Natural killer cell (primary cell): ENCODE measurements around the gene KIRREL3. TPM values are rescaled to one million over a fixed set of nuclear protein-coding genes. Genes with fewer than 3 reads are reported as not detected.

Source experiments
- ATAC-seq, 3 donors: fragments of 150-1000 bp in 2 of 3; fragments of 200-7000 bp in 1 of 3; cut with Tn5 transposase; 1 replicate in 1 of 3; 2 replicates in 2 of 3; pipeline ENCODE4 v1.10.0; 2021; ENCODE audit warnings: mild to moderate bottlenecking in 2 of 3, moderate library complexity in 2 of 3
- DNase-seq, 2 donors: peaks; one replicate each; pipeline versions ENCODE4 v3.0.0 to v3.0.0-alpha.2; 2013 to 2021; ENCODE audit warnings: mixed read lengths in 1 of 2
- H3K27ac ChIP-seq: one replicate; pipeline ENCODE4 v1.5.1; 2013; ENCODE audit warnings: mild to moderate bottlenecking, low read length
- H3K27me3 ChIP-seq: one replicate; pipeline ENCODE4 v1.6.1; 2013; ENCODE audit warnings: low read length; ENCODE audit not compliant: control insufficient read depth, insufficient read depth
- H3K36me3 ChIP-seq: one replicate; pipeline ENCODE4 v1.6.1; 2013; ENCODE audit warnings: low read length; ENCODE audit not compliant: control insufficient read depth, insufficient read depth
- H3K4me1 ChIP-seq: one replicate; pipeline ENCODE4 v1.6.1; 2013; ENCODE audit warnings: low read length; ENCODE audit not compliant: control insufficient read depth, insufficient read depth
- H3K4me3 ChIP-seq: one replicate; pipeline ENCODE4 v1.5.1; 2013; ENCODE audit warnings: low read length
- H3K9me3 ChIP-seq: one replicate; pipeline ENCODE4 v1.6.1; 2013; ENCODE audit warnings: low read length; ENCODE audit not compliant: control insufficient read depth, insufficient read depth
- H3K27ac Mint-ChIP-seq, 2 donors: one replicate each; pipeline ENCODE4 v1.8.0; 2022; ENCODE audit warnings: mild to moderate bottlenecking in 2 of 2, mixed read lengths in 2 of 2, moderate library complexity in 1 of 2
- H3K27me3 Mint-ChIP-seq, 2 donors: one replicate each; pipeline ENCODE4 v1.8.0; 2022; ENCODE audit warnings: low read depth in 2 of 2, mixed read lengths in 2 of 2
- H3K36me3 Mint-ChIP-seq: one replicate; pipeline ENCODE4 v1.8.0; 2022; ENCODE audit warnings: mixed read lengths
- H3K4me1 Mint-ChIP-seq, 2 donors: one replicate each; pipeline ENCODE4 v1.8.0; 2022; ENCODE audit warnings: mixed read lengths in 2 of 2
- H3K4me3 Mint-ChIP-seq: one replicate; pipeline ENCODE4 v1.8.0; 2022; ENCODE audit warnings: mild to moderate bottlenecking, moderate library complexity, mixed read lengths
- H3K9me3 Mint-ChIP-seq, 2 donors: one replicate each; pipeline ENCODE4 v1.8.0; 2022; ENCODE audit warnings: mixed read lengths in 2 of 2
- WGBS: methylation state at CpG from one replicate; pipeline ENCODE4 v1.1.7; 2013; ENCODE audit warnings: missing lambda C conversion rate; ENCODE audit not compliant: insufficient coverage; 5-methylcytosine and 5-hydroxymethylcytosine counted together
- intact Hi-C: fragments of 100-400 bp; cut with micrococcal nuclease; formaldehyde crosslinking; loops from one replicate; pipeline ENCODE4 v1.14.2; 2022
- total RNA-seq, 4 donors: library from RNA; stranded (reverse); fragments of 120-200 nt in 1 of 4; gene quantifications; one replicate each; pipeline versions ENCODE4 v1.2.3 to v1.2.4, GENCODE V29; 2013 to 2022
- TF ChIP-seq, protein P1 (sequence below): fragments of 200-600 bp; IDR thresholded peaks from one replicate; pipeline ENCODE4 v1.8.0; 2022; ENCODE audit warnings: antibody characterized with exemption

Gene KIRREL3
- total RNA-seq, 3 donors from 2014 or later (not counting 1 experiment from before 2014, with no cell fraction given), result not detected

DNA sequence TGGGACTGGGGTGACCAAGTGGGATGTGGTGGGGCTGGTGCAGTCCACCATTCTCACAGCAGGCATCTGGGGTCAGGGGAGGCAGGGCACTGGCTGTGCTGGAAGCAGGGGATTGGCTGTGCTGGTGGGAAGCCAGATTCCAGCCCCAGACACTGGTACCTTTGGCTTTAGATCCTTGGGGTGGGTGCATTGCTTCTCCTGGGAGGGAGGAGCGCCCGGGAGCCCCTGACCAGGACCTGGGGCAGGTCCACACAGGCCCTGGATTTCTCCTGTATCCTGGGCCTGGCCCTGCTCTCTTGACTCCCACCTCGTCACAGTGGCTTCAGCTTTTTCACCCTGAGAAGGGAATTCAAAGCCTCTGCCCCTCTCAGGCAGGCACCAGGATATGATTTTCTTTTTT lies 606.5 kb downstream of the KIRREL3 start:
- peaks cover 47 to 62% of the 10 kb centered on the region in 2 donors for H3K4me1 Mint-ChIP-seq

GRCh38 chr11:126393143-126393542 lies 607.4 kb downstream of the KIRREL3 start:
- WGBS, result 75% methylated on average over 5 of the region's 5 CpGs
- intact Hi-C loops, result no loop called here
- H3K27me3 Mint-ChIP-seq, result no peaks in the 10 kb centered on the region
- Histone ChIP-seq H3K36me3 (no peaks in the 10 kb centered on the region), H3K27ac (peak overlapping the region; percentile 0), H3K27me3 (no peaks in the 10 kb centered on the region), H3K4me3 (no peak overlapping the region), H3K4me1 (peaks cover 24% of the 10 kb centered on the region), H3K9me3 (no peaks in the 10 kb centered on the region)
- H3K4me3 Mint-ChIP-seq, result peak overlapping the region; percentile 75
- H3K4me1 Mint-ChIP-seq, result peaks cover 47 to 53% of the 10 kb centered on the region in 2 donors
- peak overlapping the region; percentile 87 to 91 for H3K27ac Mint-ChIP-seq
- H3K36me3 Mint-ChIP-seq, result no peaks in the 10 kb centered on the region
- no peaks in the 10 kb centered on the region for H3K9me3 Mint-ChIP-seq
- TF ChIP-seq, protein P1, sequence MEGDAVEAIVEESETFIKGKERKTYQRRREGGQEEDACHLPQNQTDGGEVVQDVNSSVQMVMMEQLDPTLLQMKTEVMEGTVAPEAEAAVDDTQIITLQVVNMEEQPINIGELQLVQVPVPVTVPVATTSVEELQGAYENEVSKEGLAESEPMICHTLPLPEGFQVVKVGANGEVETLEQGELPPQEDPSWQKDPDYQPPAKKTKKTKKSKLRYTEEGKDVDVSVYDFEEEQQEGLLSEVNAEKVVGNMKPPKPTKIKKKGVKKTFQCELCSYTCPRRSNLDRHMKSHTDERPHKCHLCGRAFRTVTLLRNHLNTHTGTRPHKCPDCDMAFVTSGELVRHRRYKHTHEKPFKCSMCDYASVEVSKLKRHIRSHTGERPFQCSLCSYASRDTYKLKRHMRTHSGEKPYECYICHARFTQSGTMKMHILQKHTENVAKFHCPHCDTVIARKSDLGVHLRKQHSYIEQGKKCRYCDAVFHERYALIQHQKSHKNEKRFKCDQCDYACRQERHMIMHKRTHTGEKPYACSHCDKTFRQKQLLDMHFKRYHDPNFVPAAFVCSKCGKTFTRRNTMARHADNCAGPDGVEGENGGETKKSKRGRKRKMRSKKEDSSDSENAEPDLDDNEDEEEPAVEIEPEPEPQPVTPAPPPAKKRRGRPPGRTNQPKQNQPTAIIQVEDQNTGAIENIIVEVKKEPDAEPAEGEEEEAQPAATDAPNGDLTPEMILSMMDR, result no peak
- DNase-seq, result no peak
- no peak for ATAC-seq

More for the DNA sequence above, 606.5 kb downstream of the KIRREL3 start:
- no peaks in the 10 kb centered on the region for H3K27me3 Mint-ChIP-seq
- H3K4me3 Mint-ChIP-seq, result no peak overlapping the region
- Histone ChIP-seq H3K4me3 (no peak overlapping the region), H3K27ac (no peak overlapping the region), H3K27me3 (no peaks in the 10 kb centered on the region), H3K36me3 (no peaks in the 10 kb centered on the region), H3K4me1 (peaks cover 24% of the 10 kb centered on the region), H3K9me3 (no peaks in the 10 kb centered on the region)
- no peak for DNase-seq
- H3K27ac Mint-ChIP-seq, result no peak overlapping the region
- 94% methylated on average over 3 of the region's 3 CpGs for WGBS
- TF ChIP-seq, protein P1, result no peak
- no peak for ATAC-seq
- H3K9me3 Mint-ChIP-seq, result no peaks in the 10 kb centered on the region
- intact Hi-C loops, result no loop called here
- H3K36me3 Mint-ChIP-seq, result no peaks in the 10 kb centered on the region

GRCh38 chr11:126392633-126393013 lies 607.9 kb downstream of the KIRREL3 start:
- Mint-ChIP-seq H3K4me3 (peak overlapping the region; percentile 75), H3K27me3 (no peaks in the 10 kb centered on the region), H3K9me3 (no peaks in the 10 kb centered on the region), H3K36me3 (no peaks in the 10 kb centered on the region), H3K27ac (peak overlapping the region; percentile 87 to 91), H3K4me1 (peaks cover 48 to 49% of the 10 kb centered on the region in 2 donors)
- WGBS, result 0% methylated on average over 1 of the region's 4 CpGs
- Histone ChIP-seq H3K27ac (peak overlapping the region; percentile 0), H3K27me3 (no peaks in the 10 kb centered on the region), H3K4me3 (no peak overlapping the region), H3K4me1 (peaks cover 24% of the 10 kb centered on the region), H3K36me3 (no peaks in the 10 kb centered on the region), H3K9me3 (no peaks in the 10 kb centered on the region)
- ATAC-seq (peak; percentile 28 to 55 (median 36)), DNase-seq (no peak)
- intact Hi-C loops, result loop anchor here (1.0 kb wide), 1 partner anchor 82 kb away; no protein-coding TSS in a partner anchor
- TF ChIP-seq, protein P1, result no peak
